ENCODE data around the gene SGIP1. TPM values are rescaled to one million over a fixed set of nuclear protein-coding genes. Genes with fewer than 3 reads are reported as not detected.

The SGIP1 gene
- total and polyA plus RNA-seq, 2 of the 4 experiments (the other 2 are of a cell fraction): 27.1 to 42.7 TPM

GRCh38 chr1:66576645-66577044 lies 42.7 kb downstream of the SGIP1 start:
- intact Hi-C loops (cut with micrococcal nuclease): no loop called here
- in situ Hi-C loops (cut with MboI; ENCODE audit: low sequenced_read_pairs): no loop called here
- Histone ChIP-seq H2BK20ac (ENCODE audit: low read depth, low read length) (peak overlapping the region; percentile 49; the same call in 1 of the 2 replicates), H3K9me3 (ENCODE audit: control insufficient read depth, insufficient read depth, low read length) (no peaks in the 10 kb centered on the region), H3K79me1 (ENCODE audit: low read depth in 1 of 2, low read length in 2 of 2) (peaks cover 21 to 71% of the 10 kb centered on the region in 2 experiments), H4K91ac (ENCODE audit: insufficient read depth, low read depth, low read length) (peak overlapping the region; percentile 25; the same call in 1 of the 2 replicates), H3K4ac (ENCODE audit: low read depth, low read length) (peak overlapping the region; percentile 73), H3K23ac (ENCODE audit: low read depth, low read length) (peak overlapping the region; percentile 84), H3K18ac (ENCODE audit: low read depth, low read length) (peak overlapping the region; percentile 58), H3K27ac (ENCODE audit: insufficient read depth, low read length) (peak overlapping the region; percentile 58; the same call in 1 of the 2 replicates), H2AK9ac (replicated peaks; ENCODE audit: low read depth, low read length, poor library complexity) (peak overlapping the region; percentile 66), H3K9me1 (ENCODE audit: insufficient read depth, low read length) (peaks cover 18% of the 10 kb centered on the region), H3K4me3 (ENCODE audit: insufficient read depth, low read depth, low read length) (no peak overlapping the region), H2AFZ (replicated peaks; ENCODE audit: low read length, poor library complexity) (no peak overlapping the region), H2BK120ac (ENCODE audit: low read depth, low read length) (peak overlapping the region; percentile 80; the same call in 1 of the 2 replicates), H2AK5ac (ENCODE audit: low read depth, low read length) (peak overlapping the region; percentile 86; the same call in 1 of the 2 replicates), H3K36me3 (ENCODE audit: control insufficient read depth, insufficient read depth, low read length) (peaks cover 5% of the 10 kb centered on the region), H3K4me2 (ENCODE audit: low read depth, low read length) (peak overlapping the region; percentile 37), H3K14ac (replicated peaks; ENCODE audit: low read depth, low read length) (peak overlapping the region; percentile 76), H3K4me1 (ENCODE audit: control insufficient read depth, insufficient read depth, low read length) (peaks cover 11% of the 10 kb centered on the region), H4K5ac (ENCODE audit: low read depth, low read length) (peak overlapping the region; percentile 24; the same call in 1 of the 2 replicates), H2BK5ac (ENCODE audit: low read depth, low read length, poor library complexity, severe bottlenecking) (peak overlapping the region; percentile 69), H3K56ac (ENCODE audit: extremely low read depth, insufficient read depth, low read length) (no peak overlapping the region), H2BK15ac (ENCODE audit: low read depth, low read length) (peak overlapping the region; percentile 28; the same call in 1 of the 3 replicates), H4K20me1 (ENCODE audit: insufficient read depth, low read length) (peaks cover 33% of the 10 kb centered on the region), H4K8ac (ENCODE audit: low read depth in 2 of 2, low read length in 2 of 2) (peak overlapping the region in 1 of 2 experiments; percentile 28; a peak in 1 of 4 replicates), H3K9ac (ENCODE audit: low read depth, low read length) (peak overlapping the region; percentile 9; the same call in 1 of the 2 replicates), H3K27me3 (ENCODE audit: control insufficient read depth, insufficient read depth, low read length) (no peaks in the 10 kb centered on the region)
- no TSS peak for BruUV-seq (replicated peaks)
- dilution Hi-C loops (cut with HindIII; ENCODE audit: low sequenced_read_pairs, unreplicated experiment): no loop called here
- WGBS, 2 experiments (ENCODE audit: extremely low coverage in 2 of 2, insufficient read length in 1 of 2): no CpG with 5 or more reads among the region's 1 CpG
- POLR2A ChIA-PET (ENCODE audit: unreplicated experiment): no interaction called here
- ATAC-seq (ENCODE audit: low read depth) (no peak; the same call in 1 of the 2 replicates), DNase-seq (peak; percentile 71)
- CTCF ChIA-PET: no interaction called here
- TF ChIP-seq MAFK (IDR thresholded peaks at IDR 0.05; ENCODE audit: low read depth, low read length): no peak
- TF ChIP-seq USF2 (IDR thresholded peaks at IDR 0.05; ENCODE audit: low read depth, low read length): no peak
- TF ChIP-seq RFX5 (IDR thresholded peaks at IDR 0.05; ENCODE audit: low read depth, low read length): no peak
- no peak for TF ChIP-seq SMC3 (IDR thresholded peaks at IDR 0.05; ENCODE audit: low read depth, low read length)
- TF ChIP-seq MAZ (IDR thresholded peaks at IDR 0.05; ENCODE audit: borderline replicate concordance, low read depth, low read length): no peak
- TF ChIP-seq RCOR1 (IDR thresholded peaks at IDR 0.05; ENCODE audit: insufficient replicate concordance, low read length): no peak
- TF ChIP-seq POLR2A (IDR thresholded peaks at IDR 0.05; ENCODE audit: low read depth, low read length): no peak

Data from IMR-90 (cell line).